K562 (cell line): ENCODE measurements around the gene PHLDB1. TPM values are rescaled to one million over a fixed set of nuclear protein-coding genes. Genes with fewer than 3 reads are reported as not detected.

Experiments used
- ADNP ChIP-seq: fragments of 200-800 bp; sonication (Bioruptor generic); IDR thresholded peaks from 2 replicates; pipeline ENCODE4 v1.6.1; 2016; ENCODE audit warnings: missing genetic modification characterization, missing compliant biosample characterization
- CREB5 ChIP-seq: fragments of 250-450 bp; sonication (Bioruptor Pico); IDR thresholded peaks from 2 replicates; pipeline ENCODE4 v1.5.0; 2020; ENCODE audit warnings: mild to moderate bottlenecking
- EWSR1 ChIP-seq: fragments of 450-650 bp; IDR thresholded peaks from 2 replicates; pipeline ENCODE4 v1.6.1; 2018; ENCODE audit warnings: borderline replicate concordance, mild to moderate bottlenecking, low read depth, moderate library complexity; ENCODE audit not compliant: partially characterized antibody
- PATZ1 ChIP-seq: fragments of 250-450 bp; sonication (Bioruptor Pico); IDR thresholded peaks from 2 replicates; pipeline ENCODE4 v1.5.0; 2020; ENCODE audit warnings: mild to moderate bottlenecking, borderline replicate concordance
- RBFOX2 ChIP-seq: fragments of 200-400 bp; formaldehyde crosslinking; IDR thresholded peaks from 2 replicates; pipeline ENCODE4 v1.6.1; 2017; ENCODE audit warnings: low read depth, mild to moderate bottlenecking, low read length, moderate library complexity
- REST ChIP-seq, 2 experiments: fragments of 450-650 bp; formaldehyde crosslinking in 1 of 2; IDR thresholded peaks; 2 replicates each; pipeline versions ENCODE4 v1.4.0 to v1.6.1; 2014 to 2020; ENCODE audit warnings: mild to moderate bottlenecking in 2 of 2, borderline replicate concordance in 1 of 2, low read depth in 1 of 2
- SMAD4 ChIP-seq: fragments of 250-450 bp; sonication (Bioruptor Pico); conservative IDR thresholded peaks from 2 replicates; pipeline ENCODE4 v1.8.0; 2021; ENCODE audit warnings: inconsistent platforms, mild to moderate bottlenecking, moderate library complexity
- SMARCC2 ChIP-seq: fragments of 450-650 bp; IDR thresholded peaks from 2 replicates; pipeline ENCODE4 v1.6.1; 2017; ENCODE audit warnings: antibody characterized with exemption, moderate library complexity, mild to moderate bottlenecking, low read depth
- SOX6 ChIP-seq: fragments of 450-650 bp; IDR thresholded peaks from 2 replicates; pipeline ENCODE4 v1.6.1; 2014; ENCODE audit warnings: mild to moderate bottlenecking
- SREBF2 ChIP-seq: sonication (generic); formaldehyde crosslinking; IDR thresholded peaks from 2 replicates; pipeline ENCODE4 v1.4.0; 2020; ENCODE audit warnings: mild to moderate bottlenecking, missing genetic modification reagents
- U2AF1 ChIP-seq: fragments of 200-400 bp; formaldehyde crosslinking; optimal IDR thresholded peaks from 2 replicates; pipeline ENCODE3; 2017; ENCODE audit warnings: mild to moderate bottlenecking, low read depth, low read length, moderate library complexity
- ZBED1 ChIP-seq: IDR thresholded peaks from 2 replicates; pipeline ENCODE4 v1.6.1; 2014
- ZNF766 ChIP-seq: fragments of 200-800 bp; sonication (Bioruptor generic); conservative IDR thresholded peaks from 2 replicates; pipeline ENCODE4 v1.6.1; 2016; ENCODE audit warnings: missing genetic modification characterization, missing compliant biosample characterization
- polyA plus RNA-seq, 8 experiments: library from polyadenylated mRNA; depleted of rRNA in 4 of 8; stranded (reverse) in 5 of 8; unstranded in 3 of 8; fragments of >200 nt; fragmentation: Nextera tagmentation in 2 of 8; fragmentation: Illumina TruSeq in 1 of 8; extraction: Ambion mirVana in 2 of 8; extraction: Trizol in 1 of 8; gene quantifications; 2 replicates each; pipeline versions ENCODE4 v1.2.1 to v1.2.3, GENCODE V29; 2011 to 2014; ENCODE audit warnings: inconsistent platforms in 1 of 8, missing spikeins in 1 of 8
- total RNA-seq, 7 experiments: library from RNA; depleted of rRNA in 6 of 7; stranded (reverse); fragments of >200 nt in 6 of 7; fragmentation: Illumina TruSeq in 2 of 7; extraction: Trizol in 2 of 7; gene quantifications; 2 replicates each; pipeline versions ENCODE4 v1.2.1 to v1.2.3, GENCODE V29; 2011 to 2021; ENCODE audit warnings: low replicate concordance in 1 of 7
- TF ChIP-seq, protein P1 (sequence below): fragments of 250-450 bp; sonication (Bioruptor Pico); IDR thresholded peaks from 2 replicates; pipeline ENCODE4 v1.8.0; 2022; ENCODE audit warnings: inconsistent platforms

The PHLDB1 gene
- total and polyA plus RNA-seq, 9 of the 15 experiments (the other 6 are each of a cell fraction or from before 2014, with no cell fraction given) = 2.0 to 28.7 (median 16.2) TPM

GRCh38 chr11:118659314-118659952 lies 52.0 kb downstream of the PHLDB1 start (continued):
- no peak for TF ChIP-seq PATZ1 (CRISPR knock-in tag)
- TF ChIP-seq EWSR1 = no peak
- TF ChIP-seq U2AF1 = no peak
- peak; percentile 85; the same call in 1 of the 2 replicates for TF ChIP-seq REST (IDR thresholded peaks at IDR 0.05; ENCODE audit: borderline replicate concordance)
- TF ChIP-seq REST (CRISPR knock-in tag; IDR thresholded peaks at IDR 0.05; ENCODE audit: low read depth) = no peak
- TF ChIP-seq, protein P1, sequence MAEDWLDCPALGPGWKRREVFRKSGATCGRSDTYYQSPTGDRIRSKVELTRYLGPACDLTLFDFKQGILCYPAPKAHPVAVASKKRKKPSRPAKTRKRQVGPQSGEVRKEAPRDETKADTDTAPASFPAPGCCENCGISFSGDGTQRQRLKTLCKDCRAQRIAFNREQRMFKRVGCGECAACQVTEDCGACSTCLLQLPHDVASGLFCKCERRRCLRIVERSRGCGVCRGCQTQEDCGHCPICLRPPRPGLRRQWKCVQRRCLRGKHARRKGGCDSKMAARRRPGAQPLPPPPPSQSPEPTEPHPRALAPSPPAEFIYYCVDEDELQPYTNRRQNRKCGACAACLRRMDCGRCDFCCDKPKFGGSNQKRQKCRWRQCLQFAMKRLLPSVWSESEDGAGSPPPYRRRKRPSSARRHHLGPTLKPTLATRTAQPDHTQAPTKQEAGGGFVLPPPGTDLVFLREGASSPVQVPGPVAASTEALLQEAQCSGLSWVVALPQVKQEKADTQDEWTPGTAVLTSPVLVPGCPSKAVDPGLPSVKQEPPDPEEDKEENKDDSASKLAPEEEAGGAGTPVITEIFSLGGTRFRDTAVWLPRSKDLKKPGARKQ = no peak
- TF ChIP-seq SMARCC2 = no peak
- no peak for TF ChIP-seq CREB5 (CRISPR knock-in tag)
- no peak for TF ChIP-seq SMAD4 (CRISPR knock-in tag)
- TF ChIP-seq ZNF766 (CRISPR knock-in tag) = no peak
- no peak for TF ChIP-seq ADNP
- TF ChIP-seq SREBF2 (CRISPR knock-in tag) = no peak
- no peak for TF ChIP-seq RBFOX2
- no peak for TF ChIP-seq SOX6
- no peak for TF ChIP-seq ZBED1
